H9 (cell line): ENCODE results near the gene ZDHHC24. TPM values are rescaled to one million over a fixed set of nuclear protein-coding genes. Genes with fewer than 3 reads are reported as not detected.

Experiments used
- DNase-seq: peaks from one replicate; pipeline ENCODE4 v3.0.0-alpha.2; 2017
- H2AFZ ChIP-seq: one replicate; pipeline ENCODE4 v1.6.1; 2013; ENCODE audit warnings: mild to moderate bottlenecking, low read length, control low read depth, moderate library complexity
- H2AK5ac ChIP-seq: 2 replicates; pipeline ENCODE4 v1.6.1; 2013; ENCODE audit warnings: low read length, control low read depth, mixed read lengths; ENCODE audit not compliant: insufficient read length
- H2BK120ac ChIP-seq: one replicate; pipeline ENCODE4 v1.6.1; 2013; ENCODE audit warnings: low read depth, mild to moderate bottlenecking, low read length, control low read depth, inconsistent platforms; ENCODE audit not compliant: poor library complexity, severe bottlenecking
- H2BK12ac ChIP-seq: 2 replicates; pipeline ENCODE4 v1.6.1; 2013; ENCODE audit warnings: low read length, control low read depth, mixed read lengths, low read depth; ENCODE audit not compliant: insufficient read length
- H2BK15ac ChIP-seq: 2 replicates; pipeline ENCODE4 v1.6.1; 2013; ENCODE audit warnings: low read depth, low read length, control low read depth
- H2BK20ac ChIP-seq: one replicate; pipeline ENCODE4 v1.6.1; 2013; ENCODE audit warnings: low read depth, mild to moderate bottlenecking, low read length, control low read depth, inconsistent platforms; ENCODE audit not compliant: poor library complexity, severe bottlenecking
- H2BK5ac ChIP-seq: 2 replicates; pipeline ENCODE4 v1.6.1; 2013; ENCODE audit warnings: low read length, control low read depth, mixed read lengths; ENCODE audit not compliant: insufficient read length
- H3K14ac ChIP-seq: 2 replicates; pipeline ENCODE4 v1.6.1; 2013; ENCODE audit warnings: low read length, control low read depth; ENCODE audit not compliant: insufficient read depth
- H3K18ac ChIP-seq: 2 replicates; pipeline ENCODE4 v1.6.1; 2013; ENCODE audit warnings: low read depth, mild to moderate bottlenecking, mixed read lengths, low read length, control low read depth; ENCODE audit not compliant: insufficient read length
- H3K23ac ChIP-seq: 2 replicates; pipeline ENCODE4 v1.6.1; 2013; ENCODE audit warnings: low read length, control low read depth, mixed read lengths, low read depth; ENCODE audit not compliant: insufficient read length
- H3K23me2 ChIP-seq: 2 replicates; pipeline ENCODE4 v1.6.1; 2013; ENCODE audit warnings: low read depth, mild to moderate bottlenecking, mixed read lengths, low read length, control low read depth; ENCODE audit not compliant: insufficient read length, poor library complexity, severe bottlenecking
- H3K27ac ChIP-seq: 2 replicates; pipeline ENCODE4 v1.5.1; 2013; ENCODE audit warnings: low read length, control low read depth, mixed read lengths, low read depth; ENCODE audit not compliant: insufficient read length
- H3K27me3 ChIP-seq: 2 replicates; pipeline ENCODE4 v1.6.1; 2013; ENCODE audit warnings: low read length, control low read depth, inconsistent platforms; ENCODE audit not compliant: insufficient read depth
- H3K4ac ChIP-seq: 2 replicates; pipeline ENCODE4 v1.6.1; 2013; ENCODE audit warnings: low read depth, mild to moderate bottlenecking, control low read depth, inconsistent platforms, low read length, moderate library complexity
- H3K4me1 ChIP-seq: 2 replicates; pipeline ENCODE4 v1.6.1; 2013; ENCODE audit warnings: low read length, control low read depth, inconsistent platforms; ENCODE audit not compliant: insufficient read depth
- H3K4me2 ChIP-seq: 2 replicates; pipeline ENCODE4 v1.6.1; 2013; ENCODE audit warnings: low read length, control low read depth, mixed read lengths; ENCODE audit not compliant: insufficient read length, insufficient read depth
- H3K56ac ChIP-seq: 2 replicates; pipeline ENCODE4 v1.6.1; 2013; ENCODE audit warnings: low read depth, mild to moderate bottlenecking, mixed read lengths, low read length, control low read depth; ENCODE audit not compliant: insufficient read length
- H3K79me1 ChIP-seq: 2 replicates; pipeline ENCODE4 v1.6.1; 2013; ENCODE audit warnings: low read depth, mild to moderate bottlenecking, moderate library complexity, low read length, control low read depth, inconsistent platforms; ENCODE audit not compliant: insufficient read depth, poor library complexity, severe bottlenecking
- H3K79me2 ChIP-seq: 2 replicates; pipeline ENCODE4 v1.6.1; 2013; ENCODE audit warnings: low read length, control low read depth, inconsistent platforms; ENCODE audit not compliant: insufficient read depth
- H3K9ac ChIP-seq: 2 replicates; pipeline ENCODE4 v1.6.1; 2013; ENCODE audit warnings: low read length, control low read depth, mixed read lengths; ENCODE audit not compliant: insufficient read length; ENCODE audit errors: extremely low read depth
- H3K9me3 ChIP-seq: one replicate; pipeline ENCODE4 v1.6.1; 2013; ENCODE audit warnings: low read depth, low read length, inconsistent platforms; ENCODE audit not compliant: control insufficient read depth
- H3T11ph ChIP-seq: one replicate; pipeline ENCODE4 v1.6.1; 2013; ENCODE audit warnings: mild to moderate bottlenecking, low read length, control low read depth, inconsistent platforms
- H4K20me1 ChIP-seq: one replicate; pipeline ENCODE4 v1.6.1; 2013; ENCODE audit not compliant: control insufficient read depth, insufficient read length, insufficient read depth
- H4K5ac ChIP-seq: 2 replicates; pipeline ENCODE4 v1.6.1; 2013; ENCODE audit warnings: low read depth, mild to moderate bottlenecking, mixed read lengths, low read length, control low read depth; ENCODE audit not compliant: insufficient read length
- H4K8ac ChIP-seq: replicated peaks from 2 replicates; pipeline ENCODE4 v1.6.1; 2013; ENCODE audit warnings: low read length, control low read depth, mixed read lengths, low read depth; ENCODE audit not compliant: insufficient read length
- H4K91ac ChIP-seq: 2 replicates; pipeline ENCODE4 v1.6.1; 2013; ENCODE audit warnings: low read depth, mild to moderate bottlenecking, moderate library complexity, mixed read lengths, low read length, control low read depth; ENCODE audit not compliant: insufficient read length
- H3K27ac Mint-ChIP-seq, 3 experiments: 2 replicates in 2 of 3; 3 replicates in 1 of 3; pipeline ENCODE4 v1.8.0; 2020 to 2021; ENCODE audit warnings: mixed read lengths in 3 of 3, mild to moderate bottlenecking in 1 of 3, moderate library complexity in 1 of 3
- H3K27me3 Mint-ChIP-seq: 2 replicates; pipeline ENCODE4 v1.8.0; 2021; ENCODE audit warnings: low read depth, mild to moderate bottlenecking, moderate library complexity, mixed read lengths
- H3K36me3 Mint-ChIP-seq, 3 experiments: 2 replicates in 2 of 3; 3 replicates in 1 of 3; pipeline ENCODE4 v1.8.0; 2020 to 2021; ENCODE audit warnings: low read depth in 3 of 3, mixed read lengths in 3 of 3; ENCODE audit not compliant: insufficient read depth in 1 of 3
- H3K4me1 Mint-ChIP-seq, 2 experiments: 2 replicates each; pipeline ENCODE4 v1.8.0; 2020; ENCODE audit warnings: mixed read lengths in 2 of 2
- H3K4me3 Mint-ChIP-seq, 2 experiments: 2 replicates in 1 of 2; 3 replicates in 1 of 2; pipeline ENCODE4 v1.8.0; 2020 to 2021; ENCODE audit warnings: mild to moderate bottlenecking in 2 of 2, mixed read lengths in 2 of 2, moderate library complexity in 1 of 2
- H3K9me3 Mint-ChIP-seq, 2 experiments: 2 replicates in 1 of 2; 3 replicates in 1 of 2; pipeline ENCODE4 v1.8.0; 2020; ENCODE audit warnings: mild to moderate bottlenecking in 2 of 2, mixed read lengths in 2 of 2, moderate library complexity in 1 of 2
- CTCF ChIP-seq: fragments of 200-600 bp; sonication (generic); conservative IDR thresholded peaks from 3 replicates; pipeline ENCODE4 v1.8.0; 2021; ENCODE audit warnings: antibody characterized with exemption, mild to moderate bottlenecking
- WGBS: extraction: QIAGEN DNeasy Blood & Tissue Kit; methylation state at CpG from one replicate; pipeline ENCODE4 v1.1.7; 2013; ENCODE audit warnings: missing lambda C conversion rate, low lambda C conversion rate, mixed read lengths; ENCODE audit not compliant: insufficient read length; ENCODE audit errors: extremely low coverage; 5-methylcytosine and 5-hydroxymethylcytosine counted together
- total RNA-seq: library from RNA; stranded (reverse); gene quantifications from 2 replicates; pipeline ENCODE4 v1.2.1, GENCODE V29; 2021

ZDHHC24 gene
- total RNA-seq, 1 experiment from 2014 or later: 8.9 TPM

GRCh38 chr11:66548041-66548440 is 2.2 kb upstream of the ZDHHC24 start:
- Histone ChIP-seq H3K56ac (no peak overlapping the region), H2BK15ac (no peak overlapping the region), H4K5ac (no peak overlapping the region), H2BK12ac (no peak overlapping the region), H3K23me2 (no peaks in the 10 kb centered on the region), H3K27me3 (no peaks in the 10 kb centered on the region), H2AK5ac (no peak overlapping the region), H3T11ph (no peak overlapping the region), H3K4ac (no peak overlapping the region), H4K8ac (no peak overlapping the region), H3K27ac (no peak overlapping the region), H2AFZ (no peak overlapping the region), H3K9ac (no peak overlapping the region), H2BK5ac (no peak overlapping the region), H3K4me2 (peak overlapping the region; percentile 57), H3K79me1 (no peaks in the 10 kb centered on the region), H3K23ac (no peak overlapping the region), H3K79me2 (no peaks in the 10 kb centered on the region), H4K91ac (no peak overlapping the region), H3K14ac (no peak overlapping the region), H3K4me1 (no peaks in the 10 kb centered on the region), H2BK120ac (no peak overlapping the region), H2BK20ac (no peak overlapping the region), H3K18ac (no peak overlapping the region), H4K20me1 (no peaks in the 10 kb centered on the region), H3K9me3 (no peaks in the 10 kb centered on the region)
- Mint-ChIP-seq H3K27ac (peak overlapping the region in 1 of 3 experiments; percentile 40; a peak in 1 of 7 replicates), H3K27me3 (no peaks in the 10 kb centered on the region; the same call in 1 of the 2 replicates), H3K36me3 (peaks cover 2 to 30% (median 21%) of the 10 kb centered on the region in 3 experiments; a peak in 6 of 7 replicates), H3K4me1 (peaks cover 37% of the 10 kb centered on the region in 2 experiments), H3K9me3 (no peaks in the 10 kb centered on the region; a peak in 1 of 5 replicates), H3K4me3 (peak overlapping the region; percentile 82 to 85)
- TF ChIP-seq CTCF: no peak
- no CpG with 5 or more reads among the region's 11 CpGs for WGBS
- no peak for DNase-seq
